ENCODE measurements around the gene KASH5.

The KASH5 gene

DNA sequence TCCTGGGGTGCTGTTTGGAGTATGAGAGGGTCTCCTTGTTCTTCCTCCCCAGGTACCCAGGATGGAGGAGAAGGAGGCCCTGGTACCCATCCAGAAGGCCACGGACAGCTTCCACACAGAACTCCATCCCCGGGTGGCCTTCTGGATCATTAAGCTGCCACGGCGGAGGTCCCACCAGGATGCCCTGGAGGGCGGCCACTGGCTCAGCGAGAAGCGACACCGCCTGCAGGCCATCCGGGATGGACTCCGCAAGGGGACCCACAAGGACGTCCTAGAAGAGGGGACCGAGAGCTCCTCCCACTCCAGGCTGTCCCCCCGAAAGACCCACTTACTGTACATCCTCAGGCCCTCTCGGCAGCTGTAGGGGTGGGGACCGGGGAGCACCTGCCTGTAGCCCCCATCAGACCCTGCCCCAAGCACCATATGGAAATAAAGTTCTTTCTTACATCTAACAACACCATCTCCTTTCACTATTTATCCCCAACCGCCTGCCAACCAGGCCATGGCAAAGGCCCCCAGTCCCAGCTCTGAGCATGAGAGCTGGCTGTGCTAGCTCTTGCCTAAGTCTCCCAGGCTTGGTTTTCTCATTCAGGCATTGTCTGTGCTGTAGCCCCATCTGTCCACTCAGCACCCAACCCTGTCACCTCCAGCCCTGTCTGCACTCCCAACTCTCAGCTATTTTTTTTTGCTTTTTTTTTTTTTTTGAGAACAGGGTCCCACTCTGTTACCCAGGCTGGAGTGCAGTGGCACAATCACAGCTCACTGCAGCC lies 13.2 kb upstream of the KASH5 start:
- H3K9me3 Mint-ChIP-seq = no peaks in the 10 kb centered on the region
- no peak overlapping the region for H3K27ac Mint-ChIP-seq
- no peaks in the 10 kb centered on the region for H3K4me1 Mint-ChIP-seq (ENCODE audit: low read depth)
- H3K36me3 Mint-ChIP-seq (ENCODE audit: low read depth) = no peaks in the 10 kb centered on the region
- H3K4me3 Mint-ChIP-seq = no peak overlapping the region
- H3K27me3 Mint-ChIP-seq = peaks cover 15% of the 10 kb centered on the region

DNA sequence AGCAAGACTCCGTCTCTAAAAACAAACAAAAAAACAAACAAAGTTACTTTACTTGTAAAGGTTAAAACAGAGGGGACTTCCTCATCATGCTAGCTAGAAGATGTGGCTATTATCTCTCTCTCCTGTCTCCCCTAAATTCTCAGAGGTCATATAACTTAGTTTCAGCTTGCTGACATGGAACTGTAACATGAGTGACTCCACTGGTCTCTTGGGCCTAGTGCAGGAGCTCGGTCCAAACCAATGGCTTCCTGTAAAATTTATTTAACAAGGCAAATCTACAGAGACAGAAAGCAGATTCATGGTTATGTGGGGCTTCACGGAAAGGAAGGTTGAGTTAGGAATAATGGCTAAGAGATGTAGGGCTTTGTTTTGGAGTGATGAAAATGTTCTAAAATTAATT lies 9.5 kb upstream of the KASH5 start:
- H3K9me3 Mint-ChIP-seq = peaks cover 8% of the 10 kb centered on the region
- H3K27ac Mint-ChIP-seq = no peak overlapping the region
- H3K36me3 Mint-ChIP-seq (ENCODE audit: low read depth) = peaks cover 4% of the 10 kb centered on the region
- H3K4me1 Mint-ChIP-seq (ENCODE audit: low read depth) = no peaks in the 10 kb centered on the region
- peaks cover 21% of the 10 kb centered on the region for H3K27me3 Mint-ChIP-seq
- H3K4me3 Mint-ChIP-seq = no peak overlapping the region

DNA sequence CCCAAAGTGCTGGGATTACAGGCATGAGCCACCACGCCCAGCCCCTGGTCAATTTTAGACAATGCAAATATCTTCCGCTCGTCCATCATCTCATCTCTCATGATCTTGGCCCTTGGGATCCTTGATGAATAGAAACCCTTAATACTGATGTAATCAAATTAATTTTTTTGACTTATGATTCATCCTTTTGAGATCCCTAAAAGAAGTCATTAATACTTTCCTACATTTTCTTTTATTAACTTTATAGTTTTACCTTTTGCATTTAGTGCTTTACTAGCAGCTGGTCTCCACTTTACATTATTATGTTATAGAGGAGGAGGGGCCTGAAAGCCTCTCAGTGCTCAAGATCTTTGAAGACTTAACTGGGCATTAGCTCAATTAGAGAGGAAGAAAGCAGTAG lies 7.7 kb upstream of the KASH5 start:
- no peak overlapping the region for H3K27ac Mint-ChIP-seq
- H3K27me3 Mint-ChIP-seq = peaks cover 25% of the 10 kb centered on the region
- H3K9me3 Mint-ChIP-seq = peaks cover 8% of the 10 kb centered on the region
- H3K4me3 Mint-ChIP-seq = no peak overlapping the region
- peaks cover 4% of the 10 kb centered on the region for H3K36me3 Mint-ChIP-seq (ENCODE audit: low read depth)
- H3K4me1 Mint-ChIP-seq (ENCODE audit: low read depth) = no peaks in the 10 kb centered on the region

DNA sequence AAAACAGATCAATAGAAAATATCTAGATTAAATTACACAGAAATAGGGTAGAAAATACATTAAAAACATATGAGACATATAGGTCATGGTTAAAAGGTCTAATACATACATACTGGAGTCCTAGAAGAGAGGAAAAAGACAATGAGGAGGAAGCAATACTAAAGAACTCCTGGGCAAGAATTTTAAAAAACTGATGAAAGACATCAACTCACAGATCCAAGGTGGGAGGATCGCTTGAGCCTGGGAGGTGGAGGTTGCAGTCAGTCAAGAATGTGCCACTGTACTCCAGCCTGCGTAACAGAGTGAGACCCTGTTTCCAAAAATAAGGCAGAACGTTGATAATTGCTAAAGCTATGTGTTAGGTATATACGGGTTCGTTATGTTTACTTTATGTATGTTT lies 5.4 kb upstream of the KASH5 start:
- H3K27me3 Mint-ChIP-seq = peaks cover 19% of the 10 kb centered on the region
- H3K4me1 Mint-ChIP-seq (ENCODE audit: low read depth) = peaks cover 4% of the 10 kb centered on the region
- H3K27ac Mint-ChIP-seq = no peak overlapping the region
- peaks cover 4% of the 10 kb centered on the region for H3K36me3 Mint-ChIP-seq (ENCODE audit: low read depth)
- H3K9me3 Mint-ChIP-seq = peaks cover 8% of the 10 kb centered on the region
- no peak overlapping the region for H3K4me3 Mint-ChIP-seq

DNA sequence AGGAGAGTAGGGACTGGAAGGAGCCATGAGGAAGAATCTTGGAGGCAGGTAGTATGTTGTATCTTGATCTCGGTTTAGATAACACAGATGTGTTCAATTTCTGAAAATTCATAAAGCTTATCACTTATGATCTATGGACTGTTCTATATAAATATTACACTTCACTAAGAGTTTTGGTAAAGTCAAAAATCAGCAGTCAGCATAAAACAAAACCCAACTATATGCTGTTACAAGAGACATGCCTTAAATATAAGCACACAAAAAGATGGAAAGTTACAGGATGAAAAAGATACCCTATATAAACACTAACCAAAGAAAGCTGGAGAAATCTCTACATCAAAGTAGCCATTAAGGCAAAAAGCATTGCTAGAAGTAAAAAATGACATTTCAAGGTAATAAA lies 4.5 kb upstream of the KASH5 start:
- Mint-ChIP-seq H3K4me1 (ENCODE audit: low read depth) (peaks cover 10% of the 10 kb centered on the region), H3K9me3 (peaks cover 8% of the 10 kb centered on the region), H3K27ac (no peak overlapping the region), H3K36me3 (ENCODE audit: low read depth) (peaks cover 4% of the 10 kb centered on the region), H3K4me3 (no peak overlapping the region), H3K27me3 (peaks cover 16% of the 10 kb centered on the region)

DNA sequence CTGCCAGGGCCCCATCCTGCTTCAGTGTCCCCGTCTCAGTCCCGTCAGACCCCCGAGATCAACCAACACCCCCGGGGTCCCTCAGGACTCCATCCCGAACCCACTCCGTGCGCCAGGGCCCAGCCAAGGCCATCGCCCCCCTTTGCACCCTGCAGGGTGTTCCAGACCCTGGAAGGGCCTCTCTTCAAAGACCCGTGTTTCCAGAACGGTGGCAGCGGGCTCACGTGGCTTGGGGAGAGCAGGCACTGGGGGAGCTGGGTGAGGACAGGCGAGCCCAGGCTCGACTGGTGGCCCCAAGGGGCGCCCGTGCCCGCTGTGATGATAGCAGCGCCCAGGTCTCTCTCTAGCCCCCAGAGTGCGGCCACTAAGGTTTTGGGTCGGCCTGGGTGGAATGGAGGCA lies 1.4 kb downstream of the KASH5 start:
- Mint-ChIP-seq H3K36me3 (ENCODE audit: low read depth) (no peaks in the 10 kb centered on the region), H3K27ac (no peak overlapping the region), H3K4me1 (ENCODE audit: low read depth) (peaks cover 18% of the 10 kb centered on the region)

DNA sequence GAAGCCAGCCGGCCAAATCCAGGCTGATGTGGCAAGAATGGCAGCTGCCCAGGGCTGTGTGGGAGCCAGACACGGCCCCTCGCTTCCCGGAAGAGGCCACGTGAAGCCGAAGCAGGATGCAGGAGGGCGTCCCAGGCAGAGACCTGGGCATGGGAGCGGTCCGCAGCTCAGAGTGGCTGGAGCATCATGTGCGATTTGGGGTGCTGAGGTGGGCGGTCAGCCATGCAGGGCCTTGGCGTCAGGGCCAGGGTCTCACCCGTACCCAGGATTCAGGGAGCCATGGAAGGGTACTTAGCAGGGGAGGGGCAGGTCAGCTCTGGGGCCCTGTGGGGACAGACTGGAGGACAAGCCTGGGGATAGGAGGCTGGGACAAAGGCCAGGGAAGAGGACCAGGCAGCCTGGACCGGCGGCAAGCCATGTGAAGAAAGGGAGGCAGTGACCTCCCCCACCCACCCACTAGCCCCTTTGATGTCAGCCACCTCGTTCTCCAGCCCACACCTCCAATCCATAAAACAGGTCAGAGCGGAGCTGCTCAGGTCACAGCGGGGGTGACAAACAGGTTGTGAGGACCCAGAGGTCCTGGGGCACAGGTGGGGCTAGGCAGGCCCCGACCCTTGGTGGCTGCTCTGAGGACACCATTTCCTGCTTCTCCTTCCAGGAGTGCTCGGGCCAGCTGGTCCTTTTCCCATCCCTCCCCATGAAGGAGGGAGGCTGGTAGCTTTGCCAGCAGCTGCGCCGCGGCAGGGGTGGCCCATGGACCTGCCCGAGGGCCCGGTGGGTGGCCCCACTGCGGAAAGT lies 2.3 kb downstream of the KASH5 start:
- H3K27me3 Mint-ChIP-seq = peaks cover 4% of the 10 kb centered on the region
- peaks cover 18% of the 10 kb centered on the region for H3K4me1 Mint-ChIP-seq (ENCODE audit: low read depth)
- no peak overlapping the region for H3K27ac Mint-ChIP-seq
- H3K4me3 Mint-ChIP-seq = no peak overlapping the region
- no peaks in the 10 kb centered on the region for H3K9me3 Mint-ChIP-seq
- H3K36me3 Mint-ChIP-seq (ENCODE audit: low read depth) = no peaks in the 10 kb centered on the region

More for the DNA sequence above, 1.4 kb downstream of the KASH5 start:
- no peaks in the 10 kb centered on the region for H3K9me3 Mint-ChIP-seq
- no peak overlapping the region for H3K4me3 Mint-ChIP-seq
- peaks cover 4% of the 10 kb centered on the region for H3K27me3 Mint-ChIP-seq

DNA sequence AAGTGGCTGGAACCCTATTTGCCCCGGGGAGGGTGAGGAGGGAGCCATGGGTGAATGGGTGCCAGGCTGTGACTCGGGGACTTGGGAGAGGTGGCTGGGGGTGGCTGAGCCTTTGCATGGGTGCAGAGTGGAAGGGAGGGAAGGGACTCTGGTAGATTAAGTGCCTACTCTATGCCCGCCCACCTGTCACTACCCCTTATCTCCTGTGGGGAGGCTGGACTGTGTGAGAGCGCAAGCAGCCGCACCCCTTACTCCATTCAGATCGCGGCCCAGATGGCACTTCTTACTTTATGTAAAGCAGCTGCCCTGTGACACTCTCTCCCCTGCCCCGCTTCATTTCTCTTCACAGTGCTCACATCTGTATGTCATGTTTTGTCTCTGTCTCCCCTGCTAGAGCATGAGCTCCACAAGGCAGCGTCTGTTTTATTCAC lies 2.9 kb downstream of the KASH5 start:
- Mint-ChIP-seq H3K4me1 (ENCODE audit: low read depth) (peaks cover 18% of the 10 kb centered on the region), H3K4me3 (no peak overlapping the region), H3K9me3 (no peaks in the 10 kb centered on the region), H3K27me3 (peaks cover 4% of the 10 kb centered on the region), H3K27ac (no peak overlapping the region), H3K36me3 (ENCODE audit: low read depth) (no peaks in the 10 kb centered on the region)

DNA sequence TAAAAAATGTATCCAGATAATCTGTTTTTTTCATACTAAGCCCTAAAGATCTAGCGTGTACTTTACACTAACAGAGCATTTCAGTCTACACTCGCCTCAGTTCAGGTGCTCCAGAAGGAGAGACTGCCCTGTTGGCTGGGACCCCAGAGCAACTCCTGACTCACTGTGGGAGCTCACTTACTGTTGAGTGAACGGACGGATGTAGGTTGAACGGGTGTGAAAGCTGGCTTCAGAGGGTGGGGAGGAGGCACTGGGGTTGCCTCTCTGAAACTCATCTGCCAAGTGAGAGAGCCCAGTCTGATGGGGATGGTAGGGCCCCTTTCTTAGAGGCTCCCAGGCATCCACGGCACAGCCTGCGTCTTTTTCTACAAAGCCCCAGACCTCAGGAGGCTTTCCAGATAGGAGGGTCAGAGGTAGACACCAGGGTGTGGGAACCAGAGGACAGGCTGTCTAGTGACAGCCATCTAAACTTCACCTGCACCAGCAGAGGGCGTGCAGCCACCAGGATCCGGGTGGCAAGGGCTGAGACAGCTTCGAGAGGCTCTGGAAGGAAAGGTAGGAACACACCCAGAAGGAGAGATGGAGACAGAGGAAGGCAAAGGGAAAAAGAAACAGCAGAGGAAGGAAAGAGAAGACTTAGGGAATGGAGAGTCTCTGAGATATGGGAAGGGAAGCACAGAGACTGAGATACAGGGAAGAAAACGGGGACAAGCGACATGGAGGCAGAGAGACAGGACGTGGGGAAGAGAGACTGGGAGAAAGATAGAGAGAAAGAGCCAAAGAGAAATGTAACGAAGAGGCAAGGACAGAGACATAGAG lies 3.7 kb downstream of the KASH5 start:
- H3K4me1 Mint-ChIP-seq (ENCODE audit: low read depth) = peaks cover 18% of the 10 kb centered on the region
- no peak overlapping the region for H3K4me3 Mint-ChIP-seq
- no peaks in the 10 kb centered on the region for H3K9me3 Mint-ChIP-seq
- H3K27ac Mint-ChIP-seq = peak overlapping the region; percentile 6
- peaks cover 4% of the 10 kb centered on the region for H3K27me3 Mint-ChIP-seq
- no peaks in the 10 kb centered on the region for H3K36me3 Mint-ChIP-seq (ENCODE audit: low read depth)

DNA sequence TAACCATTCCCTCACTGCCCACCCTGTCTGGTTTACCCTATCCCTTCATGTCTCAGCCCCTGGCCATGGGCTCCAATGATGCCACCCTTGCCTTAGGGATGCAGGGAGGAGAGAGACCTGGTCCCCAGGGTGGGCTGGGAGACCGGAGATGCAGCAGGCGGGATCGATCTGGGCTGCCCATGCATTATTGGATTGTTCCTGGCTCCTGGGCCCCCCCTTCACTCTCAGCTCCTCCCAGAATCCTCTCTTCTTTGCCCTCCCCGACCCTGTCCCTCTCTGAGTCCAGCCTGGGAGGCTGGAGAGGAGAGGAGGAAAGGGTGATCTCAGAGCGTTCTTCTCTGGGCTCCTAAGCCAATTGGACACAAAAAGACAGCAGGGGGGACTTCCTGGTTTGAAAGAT lies 5.8 kb downstream of the KASH5 start:
- H3K4me1 Mint-ChIP-seq (ENCODE audit: low read depth) = peaks cover 20% of the 10 kb centered on the region
- H3K36me3 Mint-ChIP-seq (ENCODE audit: low read depth) = no peaks in the 10 kb centered on the region
- H3K27ac Mint-ChIP-seq = no peak overlapping the region
- peaks cover 4% of the 10 kb centered on the region for H3K27me3 Mint-ChIP-seq
- H3K4me3 Mint-ChIP-seq = no peak overlapping the region
- no peaks in the 10 kb centered on the region for H3K9me3 Mint-ChIP-seq

DNA sequence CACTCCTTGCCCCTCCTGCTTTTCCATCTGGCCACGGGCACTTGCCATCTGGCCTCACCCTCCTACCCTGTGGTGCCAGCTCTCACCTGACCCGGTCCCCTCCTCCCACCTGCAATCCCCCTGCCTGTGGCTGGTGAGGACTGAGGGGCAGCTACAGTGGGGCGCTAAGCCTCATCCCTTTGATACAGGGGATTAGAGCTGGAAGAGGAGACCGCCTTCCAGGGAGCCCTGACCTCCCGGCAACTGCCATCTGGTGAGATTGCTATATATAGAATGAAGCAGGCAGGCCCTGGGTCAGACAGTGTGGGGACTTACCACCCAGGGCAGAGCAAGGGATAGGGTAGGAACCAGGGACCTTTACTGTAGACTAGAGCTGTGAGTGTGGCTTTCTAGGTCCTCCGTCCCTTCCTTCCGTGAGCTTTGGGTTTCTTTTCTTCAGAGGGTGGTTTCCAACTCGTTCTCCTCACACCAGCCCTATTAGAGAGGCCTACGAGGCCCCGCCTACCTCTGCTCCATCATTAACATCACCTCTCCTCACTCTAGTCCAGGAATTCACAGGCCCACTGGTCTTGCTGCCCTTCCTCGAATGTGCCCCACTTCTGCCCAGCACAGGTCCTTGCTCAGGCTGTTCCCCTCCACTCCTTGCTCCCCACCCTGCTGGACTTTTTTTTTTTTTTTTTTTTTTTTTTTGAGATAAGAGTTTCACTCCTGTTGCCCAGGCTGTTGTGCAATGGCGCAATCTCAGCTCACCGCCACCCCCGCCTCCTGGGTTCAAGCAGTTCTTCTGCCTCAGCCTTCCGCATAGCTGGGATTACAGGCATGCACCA lies 7.7 kb downstream of the KASH5 start:
- H3K9me3 Mint-ChIP-seq = no peaks in the 10 kb centered on the region
- no peaks in the 10 kb centered on the region for H3K36me3 Mint-ChIP-seq (ENCODE audit: low read depth)
- peaks cover 20% of the 10 kb centered on the region for H3K4me1 Mint-ChIP-seq (ENCODE audit: low read depth)
- peaks cover 4% of the 10 kb centered on the region for H3K27me3 Mint-ChIP-seq
- no peak overlapping the region for H3K4me3 Mint-ChIP-seq
- no peak overlapping the region for H3K27ac Mint-ChIP-seq

DNA sequence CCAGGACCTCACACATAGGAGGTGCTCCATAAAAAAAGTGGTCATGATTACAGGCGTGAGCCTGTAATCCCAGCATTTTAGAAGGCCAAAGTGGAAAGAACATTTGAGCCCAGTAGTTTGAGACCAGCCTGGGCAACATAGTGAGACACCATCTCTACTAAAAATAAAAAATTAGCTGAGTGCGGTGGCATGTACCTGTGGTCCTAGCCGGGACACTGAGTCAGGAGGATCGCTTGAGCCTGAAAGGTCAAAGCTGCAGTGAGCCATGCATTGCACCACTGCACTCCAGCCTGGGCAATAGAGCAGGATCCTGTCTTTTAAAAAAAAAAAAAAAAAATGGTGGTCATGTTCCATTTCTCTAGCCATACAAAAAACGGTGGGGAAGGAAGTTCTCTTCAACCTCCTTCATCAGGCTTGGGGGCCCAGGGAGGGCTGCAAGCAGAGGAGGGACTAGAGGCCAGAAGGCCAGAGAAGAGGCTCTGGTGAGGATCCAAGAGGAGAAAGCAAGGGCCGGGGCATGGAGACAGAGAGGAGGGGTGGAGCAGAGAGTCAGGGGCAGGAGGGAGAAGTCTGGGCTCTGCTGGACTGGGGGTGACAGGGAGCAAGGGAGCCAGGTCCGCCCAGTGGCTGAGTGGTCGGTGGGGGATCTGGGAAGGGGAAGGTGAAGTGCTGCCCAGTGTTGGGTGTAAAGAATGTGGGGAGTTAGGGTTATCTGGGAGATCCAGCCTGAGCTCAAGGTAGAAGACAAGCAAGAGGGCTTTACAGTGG lies 8.9 kb downstream of the KASH5 start:
- H3K9me3 Mint-ChIP-seq = no peaks in the 10 kb centered on the region
- no peak overlapping the region for H3K4me3 Mint-ChIP-seq
- no peak overlapping the region for H3K27ac Mint-ChIP-seq
- peaks cover 3% of the 10 kb centered on the region for H3K27me3 Mint-ChIP-seq
- peaks cover 15% of the 10 kb centered on the region for H3K4me1 Mint-ChIP-seq (ENCODE audit: low read depth)
- no peaks in the 10 kb centered on the region for H3K36me3 Mint-ChIP-seq (ENCODE audit: low read depth)

DNA sequence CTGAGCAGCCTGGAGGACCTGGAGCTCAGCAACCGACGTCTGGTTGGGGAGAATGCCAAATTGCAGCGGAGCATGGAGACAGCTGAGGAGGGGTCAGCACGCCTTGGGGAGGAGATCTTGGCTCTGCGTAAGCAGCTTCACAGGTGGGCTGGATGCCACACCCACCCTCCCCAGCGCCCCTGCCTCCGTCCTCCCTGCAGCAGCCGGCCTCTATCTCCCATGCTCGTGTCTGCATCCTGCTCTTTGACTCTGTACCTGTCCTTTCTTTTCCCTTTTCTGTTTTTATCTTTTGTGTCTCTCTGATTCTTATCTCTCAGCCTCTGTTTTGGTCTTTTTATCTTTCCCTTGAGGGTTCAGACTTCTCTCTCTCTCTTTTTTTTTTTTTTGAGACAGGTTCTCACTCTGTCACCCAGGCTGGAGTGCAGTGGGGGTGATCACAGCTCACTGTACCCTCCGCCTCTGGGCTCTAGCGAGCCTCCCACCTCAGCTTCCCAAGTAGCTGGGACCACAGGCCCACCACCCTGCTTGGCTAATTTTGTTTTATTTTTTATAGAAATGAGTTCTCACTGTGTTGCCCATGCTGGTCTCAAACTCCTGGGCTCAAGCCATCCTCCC lies 10.1 kb downstream of the KASH5 start:
- H3K4me3 Mint-ChIP-seq = no peak overlapping the region
- H3K36me3 Mint-ChIP-seq (ENCODE audit: low read depth) = no peaks in the 10 kb centered on the region
- no peaks in the 10 kb centered on the region for H3K9me3 Mint-ChIP-seq
- peaks cover 11% of the 10 kb centered on the region for H3K4me1 Mint-ChIP-seq (ENCODE audit: low read depth)
- no peaks in the 10 kb centered on the region for H3K27me3 Mint-ChIP-seq
- no peak overlapping the region for H3K27ac Mint-ChIP-seq

Data from stimulated activated naive CD8-positive, alpha-beta T cell treated with anti-CD3 and anti-CD28 coated beads, Interleukin-15, Interleukin-2, amounts not matched to agents 100 ng/mL and 50 ng/mL, for 24 hours (primary cell).